Hepatocyte (in vitro differentiated cells): ENCODE data around the gene CYP4F8.

Experiments
- CTCF ChIP-seq: fragments of 200-600 bp; sonication (generic); IDR thresholded peaks from 2 replicates; pipeline ENCODE4 v1.5.1; 2016; ENCODE audit warnings: antibody characterized with exemption, mild to moderate bottlenecking; ENCODE audit not compliant: poor library complexity
- EZH2 ChIP-seq: fragments of 200-600 bp; sonication (generic); IDR thresholded peaks from 2 replicates; pipeline ENCODE4 v1.6.1; 2016; ENCODE audit warnings: antibody characterized with exemption, mild to moderate bottlenecking, borderline replicate concordance
- EZH2phosphoT487 ChIP-seq: fragments of 200-600 bp; sonication (generic); IDR thresholded peaks from one replicate; pipeline ENCODE4 v1.6.1; 2018; ENCODE audit warnings: antibody characterized with exemption, mild to moderate bottlenecking, low read depth, moderate library complexity; ENCODE audit not compliant: unreplicated experiment, severe bottlenecking

- no peak for TF ChIP-seq CTCF
- TF ChIP-seq EZH2phosphoT487: no peak
- TF ChIP-seq EZH2: no peak
Observed at GRCh38 chr19:15671891-15672579, 57.0 kb downstream of the CYP4F8 start.
